OCI-LY1 (cell line): ENCODE data around the gene RBM10.

Experiments used
- H2AFZ ChIP-seq: fragments of 200-600 bp; sonication (generic), shearing (Covaris generic); 2 replicates; pipeline ENCODE4 v1.6.0; 2014; ENCODE audit warnings: antibody characterized with exemption, mild to moderate bottlenecking, low read length
- H3F3A ChIP-seq: fragments of 200-600 bp; sonication (generic), shearing (Covaris generic); 2 replicates; pipeline ENCODE4 v1.6.0; 2014; ENCODE audit warnings: mild to moderate bottlenecking, antibody characterized with exemption, low read length, moderate library complexity; ENCODE audit not compliant: insufficient read depth
- H3K27ac ChIP-seq: fragments of 200-600 bp; sonication (generic); 2 replicates; pipeline ENCODE4 v1.5.1; 2014; ENCODE audit warnings: low read length, mixed run types, mild to moderate bottlenecking, low read depth; ENCODE audit not compliant: poor library complexity, severe bottlenecking
- H3K27me3 ChIP-seq: fragments of 200-600 bp; sonication (generic); 2 replicates; pipeline ENCODE4 v1.6.0; 2014; ENCODE audit warnings: antibody characterized with exemption, mild to moderate bottlenecking, low read length, moderate library complexity; ENCODE audit not compliant: insufficient read depth
- H3K36me3 ChIP-seq: fragments of 200-600 bp; sonication (generic); 2 replicates; pipeline ENCODE4 v1.6.1; 2014; ENCODE audit warnings: mild to moderate bottlenecking, antibody characterized with exemption, low read length, moderate library complexity, mixed read lengths; ENCODE audit not compliant: insufficient read depth
- H3K4me1 ChIP-seq: fragments of 200-600 bp; sonication (generic); 2 replicates; pipeline ENCODE4 v1.5.1; 2014; ENCODE audit warnings: mild to moderate bottlenecking, low read length, moderate library complexity; ENCODE audit not compliant: insufficient read depth, severe bottlenecking
- H3K4me2 ChIP-seq: fragments of 200-600 bp; sonication (generic), shearing (Covaris generic); 2 replicates; pipeline ENCODE4 v1.6.1; 2014; ENCODE audit warnings: low read length
- H3K4me3 ChIP-seq: fragments of 200-600 bp; sonication (generic); 2 replicates; pipeline ENCODE4 v1.5.1; 2014; ENCODE audit warnings: low read length, low read depth, mild to moderate bottlenecking, mixed read lengths; ENCODE audit not compliant: poor library complexity, severe bottlenecking
- H3K79me2 ChIP-seq: fragments of 200-600 bp; shearing (Covaris generic); 2 replicates; pipeline ENCODE4 v1.6.1; 2016; ENCODE audit warnings: mixed run types, low read length, mixed read lengths; ENCODE audit not compliant: insufficient read depth
- H3K9ac ChIP-seq: fragments of 200-600 bp; sonication (generic), shearing (Covaris generic); 2 replicates; pipeline ENCODE4 v1.6.1; 2014; ENCODE audit warnings: mild to moderate bottlenecking, low read length, mixed read lengths
- H3K9me2 ChIP-seq: fragments of 200-600 bp; sonication (generic), shearing (Covaris generic); 2 replicates; pipeline ENCODE4 v1.6.1; 2014; ENCODE audit warnings: low read depth, mild to moderate bottlenecking, low read length, mixed read lengths
- H3K9me3 ChIP-seq: fragments of 200-600 bp; shearing (Covaris generic); 2 replicates; pipeline ENCODE4 v1.6.1; 2014; ENCODE audit warnings: low read length, mixed read lengths
- H4K20me1 ChIP-seq: fragments of 200-600 bp; sonication (generic), shearing (Covaris generic); 2 replicates; pipeline ENCODE4 v1.6.0; 2016; ENCODE audit warnings: mild to moderate bottlenecking, low read length; ENCODE audit not compliant: insufficient read depth
- EZH2 ChIP-seq: fragments of 200-600 bp; sonication (generic), shearing (Covaris generic); IDR thresholded peaks from 2 replicates; pipeline ENCODE4 v1.8.0; 2017; ENCODE audit warnings: borderline replicate concordance, mixed run types, mild to moderate bottlenecking, antibody characterized with exemption, low read length, moderate library complexity, mixed read lengths
- TF ChIP-seq, protein P1 (sequence below): fragments of 200-600 bp; sonication (generic), shearing (Covaris generic); IDR thresholded peaks from 2 replicates; pipeline ENCODE4 v1.5.1; 2017; ENCODE audit warnings: mild to moderate bottlenecking, antibody characterized with exemption, low read length, moderate library complexity, mixed read lengths

Gene RBM10

DNA sequence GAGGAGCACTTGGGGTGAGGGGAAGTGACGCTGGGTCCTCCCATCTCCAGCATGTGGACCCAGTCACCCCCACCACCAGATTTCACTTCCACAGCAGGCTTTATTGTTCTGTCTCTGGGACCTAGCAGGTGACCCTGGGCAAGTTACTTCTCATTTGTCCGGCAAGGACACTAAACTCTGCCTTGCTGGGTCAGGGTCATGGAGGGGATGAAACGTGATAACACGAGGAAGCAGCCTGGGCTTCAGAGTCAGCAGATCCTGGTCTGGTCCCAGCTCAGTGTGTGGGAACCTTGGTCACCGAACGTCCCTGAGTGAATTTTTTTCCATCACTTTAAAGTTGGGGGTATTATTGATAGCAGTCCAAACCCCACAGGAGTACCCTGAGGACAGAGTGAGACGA is 52.5 kb downstream of the RBM10 start:
- peaks cover 38% of the 10 kb centered on the region for H3K79me2 ChIP-seq
- no peaks in the 10 kb centered on the region for H3F3A ChIP-seq

GRCh38 chrX:47198026-47198686 is 53.1 kb downstream of the RBM10 start:
- H3K79me2 ChIP-seq: peaks cover 38% of the 10 kb centered on the region
- H3K4me2 ChIP-seq: no peak overlapping the region
- no peak overlapping the region for H3K9ac ChIP-seq
- H3K9me3 ChIP-seq: no peaks in the 10 kb centered on the region
- H3F3A ChIP-seq: no peaks in the 10 kb centered on the region
- no peak overlapping the region for H3K27ac ChIP-seq
- no peak overlapping the region for H2AFZ ChIP-seq
- no peaks in the 10 kb centered on the region for H4K20me1 ChIP-seq
- H3K36me3 ChIP-seq: peaks cover 76% of the 10 kb centered on the region
- TF ChIP-seq, protein P1, sequence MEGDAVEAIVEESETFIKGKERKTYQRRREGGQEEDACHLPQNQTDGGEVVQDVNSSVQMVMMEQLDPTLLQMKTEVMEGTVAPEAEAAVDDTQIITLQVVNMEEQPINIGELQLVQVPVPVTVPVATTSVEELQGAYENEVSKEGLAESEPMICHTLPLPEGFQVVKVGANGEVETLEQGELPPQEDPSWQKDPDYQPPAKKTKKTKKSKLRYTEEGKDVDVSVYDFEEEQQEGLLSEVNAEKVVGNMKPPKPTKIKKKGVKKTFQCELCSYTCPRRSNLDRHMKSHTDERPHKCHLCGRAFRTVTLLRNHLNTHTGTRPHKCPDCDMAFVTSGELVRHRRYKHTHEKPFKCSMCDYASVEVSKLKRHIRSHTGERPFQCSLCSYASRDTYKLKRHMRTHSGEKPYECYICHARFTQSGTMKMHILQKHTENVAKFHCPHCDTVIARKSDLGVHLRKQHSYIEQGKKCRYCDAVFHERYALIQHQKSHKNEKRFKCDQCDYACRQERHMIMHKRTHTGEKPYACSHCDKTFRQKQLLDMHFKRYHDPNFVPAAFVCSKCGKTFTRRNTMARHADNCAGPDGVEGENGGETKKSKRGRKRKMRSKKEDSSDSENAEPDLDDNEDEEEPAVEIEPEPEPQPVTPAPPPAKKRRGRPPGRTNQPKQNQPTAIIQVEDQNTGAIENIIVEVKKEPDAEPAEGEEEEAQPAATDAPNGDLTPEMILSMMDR: no peak
- TF ChIP-seq EZH2: no peak
- no peaks in the 10 kb centered on the region for H3K27me3 ChIP-seq
- no peaks in the 10 kb centered on the region for H3K9me2 ChIP-seq
- no peak overlapping the region for H3K4me3 ChIP-seq
- H3K4me1 ChIP-seq: peaks cover 28% of the 10 kb centered on the region

More for the DNA sequence above, 52.5 kb downstream of the RBM10 start:
- Histone ChIP-seq H3K4me3 (no peak overlapping the region), H3K9me3 (no peaks in the 10 kb centered on the region), H4K20me1 (no peaks in the 10 kb centered on the region), H3K36me3 (peaks cover 69% of the 10 kb centered on the region), H3K9me2 (no peaks in the 10 kb centered on the region), H2AFZ (no peak overlapping the region), H3K27ac (no peak overlapping the region), H3K27me3 (no peaks in the 10 kb centered on the region), H3K4me2 (0 out of 2 replicates have a peak overlapping the region, but pooled peaks have one; percentile 11), H3K9ac (no peak overlapping the region), H3K4me1 (peaks cover 33% of the 10 kb centered on the region)
- no peak for TF ChIP-seq EZH2
- TF ChIP-seq, protein P1: no peak

GRCh38 chrX:47198687-47199080 is 53.7 kb downstream of the RBM10 start:
- H4K20me1 ChIP-seq: no peaks in the 10 kb centered on the region
- TF ChIP-seq, protein P1: no peak
- no peaks in the 10 kb centered on the region for H3K9me2 ChIP-seq
- no peaks in the 10 kb centered on the region for H3F3A ChIP-seq
- H3K4me3 ChIP-seq: no peak overlapping the region
- H3K4me1 ChIP-seq: peaks cover 26% of the 10 kb centered on the region
- no peak overlapping the region for H3K4me2 ChIP-seq
- no peak overlapping the region for H3K27ac ChIP-seq
- no peaks in the 10 kb centered on the region for H3K27me3 ChIP-seq
- H3K9me3 ChIP-seq: no peaks in the 10 kb centered on the region
- no peak overlapping the region for H2AFZ ChIP-seq
- peaks cover 37% of the 10 kb centered on the region for H3K79me2 ChIP-seq
- H3K9ac ChIP-seq: no peak overlapping the region
- peaks cover 81% of the 10 kb centered on the region for H3K36me3 ChIP-seq
